Breast epithelium (tissue), 3 donors: ENCODE results near the gene HIBADH.

ENCODE experiments used
- POLR2A ChIP-seq: fragments of 450-650 bp; IDR thresholded peaks from one replicate; pipeline ENCODE4 v1.6.1; 2016; ENCODE audit warnings: antibody characterized with exemption, mild to moderate bottlenecking, moderate library complexity
- TF ChIP-seq, protein P1 (sequence below), 3 donors: fragments of 450-650 bp; IDR thresholded peaks; one replicate each; pipeline ENCODE4 v1.5.1; 2016 to 2017; ENCODE audit warnings: antibody characterized with exemption in 3 of 3, mild to moderate bottlenecking in 3 of 3, moderate library complexity in 3 of 3

- TF ChIP-seq POLR2A, result no peak
- TF ChIP-seq, protein P1, sequence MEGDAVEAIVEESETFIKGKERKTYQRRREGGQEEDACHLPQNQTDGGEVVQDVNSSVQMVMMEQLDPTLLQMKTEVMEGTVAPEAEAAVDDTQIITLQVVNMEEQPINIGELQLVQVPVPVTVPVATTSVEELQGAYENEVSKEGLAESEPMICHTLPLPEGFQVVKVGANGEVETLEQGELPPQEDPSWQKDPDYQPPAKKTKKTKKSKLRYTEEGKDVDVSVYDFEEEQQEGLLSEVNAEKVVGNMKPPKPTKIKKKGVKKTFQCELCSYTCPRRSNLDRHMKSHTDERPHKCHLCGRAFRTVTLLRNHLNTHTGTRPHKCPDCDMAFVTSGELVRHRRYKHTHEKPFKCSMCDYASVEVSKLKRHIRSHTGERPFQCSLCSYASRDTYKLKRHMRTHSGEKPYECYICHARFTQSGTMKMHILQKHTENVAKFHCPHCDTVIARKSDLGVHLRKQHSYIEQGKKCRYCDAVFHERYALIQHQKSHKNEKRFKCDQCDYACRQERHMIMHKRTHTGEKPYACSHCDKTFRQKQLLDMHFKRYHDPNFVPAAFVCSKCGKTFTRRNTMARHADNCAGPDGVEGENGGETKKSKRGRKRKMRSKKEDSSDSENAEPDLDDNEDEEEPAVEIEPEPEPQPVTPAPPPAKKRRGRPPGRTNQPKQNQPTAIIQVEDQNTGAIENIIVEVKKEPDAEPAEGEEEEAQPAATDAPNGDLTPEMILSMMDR (IDR thresholded peaks at IDR 0.05), result no peak
Measured at GRCh38 chr7:27635728-27636127, 27.0 kb downstream of the HIBADH start.
